ENCODE results near the gene ZNF565.
"Not testable (repeated sequence)": the region's sequence is repeated elsewhere in the genome, so short reads cannot be mapped to it uniquely, and the experiment has no call there.

The ZNF565 gene

DNA sequence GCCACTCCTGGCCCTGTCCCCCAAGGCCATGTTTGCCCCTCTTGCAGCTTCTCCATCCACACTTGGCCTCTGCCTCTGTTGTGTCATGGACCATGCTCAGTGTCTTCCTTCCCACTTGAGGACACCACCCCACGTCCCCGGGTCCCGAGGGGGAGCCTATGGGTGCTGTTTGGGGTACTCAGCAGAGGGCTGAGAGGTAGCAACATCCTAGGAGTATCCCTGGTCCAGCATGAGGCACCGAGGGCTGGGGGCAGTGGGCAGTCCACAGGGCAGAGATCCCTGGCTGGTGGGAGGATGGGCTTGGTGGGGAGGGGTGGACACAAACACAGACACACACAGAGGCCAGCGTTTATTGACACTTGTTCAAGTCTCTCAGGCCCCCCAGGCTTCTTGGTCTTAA, 63.9 kb downstream of the ZNF565 start:
- DNase-seq (ENCODE audit: low read depth in 3 of 3): no peak

- DNase-seq (ENCODE audit: low read depth in 3 of 3): no peak
These were observed 64.6 kb downstream of the ZNF565 start for GRCh38 chr19:36149673-36150406.

DNA sequence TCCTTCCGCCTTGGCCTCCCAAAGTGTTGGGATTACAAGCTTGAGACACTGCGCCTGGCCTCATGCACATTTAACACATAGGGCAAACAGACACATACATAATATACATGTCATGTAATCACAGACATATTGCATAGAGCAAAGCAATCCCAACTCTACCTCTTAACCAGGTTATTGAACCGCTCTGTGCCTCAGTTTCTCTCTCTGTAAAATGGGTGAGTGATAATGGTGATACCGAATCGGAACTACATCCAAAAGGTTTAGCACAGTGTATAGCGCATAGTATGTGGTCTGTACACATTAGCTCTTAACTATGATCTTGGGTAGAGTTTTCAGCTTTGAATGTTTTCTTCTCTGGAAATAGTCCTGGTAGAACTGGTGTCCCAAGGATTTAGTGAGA, 69.8 kb downstream of the ZNF565 start:
- DNase-seq (ENCODE audit: low read depth in 3 of 3): no peak

- no peak for DNase-seq (ENCODE audit: low read depth in 3 of 3)
These were observed 72.0 kb downstream of the ZNF565 start for GRCh38 chr19:36142496-36142895.

DNA sequence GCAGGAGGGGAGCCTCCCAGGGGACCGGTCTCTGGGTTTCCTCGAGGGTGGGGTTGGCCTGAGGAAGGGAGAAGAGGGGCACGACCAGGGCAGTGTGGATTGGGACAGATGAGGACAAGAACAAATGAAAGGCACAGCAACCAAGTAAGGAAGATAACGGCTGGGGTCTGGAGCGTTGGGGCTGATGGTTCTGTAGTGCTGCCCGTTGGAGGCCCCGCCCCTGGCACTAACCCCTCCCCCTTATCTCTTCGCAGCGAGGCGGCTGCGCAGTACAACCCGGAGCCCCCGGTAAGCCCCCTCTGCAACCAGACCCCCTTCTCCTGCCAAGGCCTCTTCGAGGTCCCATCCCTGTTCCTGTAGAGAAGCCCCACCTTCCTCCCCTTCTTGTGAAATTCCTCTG, 72.4 kb downstream of the ZNF565 start:
- DNase-seq (ENCODE audit: low read depth in 3 of 3): no peak

DNA sequence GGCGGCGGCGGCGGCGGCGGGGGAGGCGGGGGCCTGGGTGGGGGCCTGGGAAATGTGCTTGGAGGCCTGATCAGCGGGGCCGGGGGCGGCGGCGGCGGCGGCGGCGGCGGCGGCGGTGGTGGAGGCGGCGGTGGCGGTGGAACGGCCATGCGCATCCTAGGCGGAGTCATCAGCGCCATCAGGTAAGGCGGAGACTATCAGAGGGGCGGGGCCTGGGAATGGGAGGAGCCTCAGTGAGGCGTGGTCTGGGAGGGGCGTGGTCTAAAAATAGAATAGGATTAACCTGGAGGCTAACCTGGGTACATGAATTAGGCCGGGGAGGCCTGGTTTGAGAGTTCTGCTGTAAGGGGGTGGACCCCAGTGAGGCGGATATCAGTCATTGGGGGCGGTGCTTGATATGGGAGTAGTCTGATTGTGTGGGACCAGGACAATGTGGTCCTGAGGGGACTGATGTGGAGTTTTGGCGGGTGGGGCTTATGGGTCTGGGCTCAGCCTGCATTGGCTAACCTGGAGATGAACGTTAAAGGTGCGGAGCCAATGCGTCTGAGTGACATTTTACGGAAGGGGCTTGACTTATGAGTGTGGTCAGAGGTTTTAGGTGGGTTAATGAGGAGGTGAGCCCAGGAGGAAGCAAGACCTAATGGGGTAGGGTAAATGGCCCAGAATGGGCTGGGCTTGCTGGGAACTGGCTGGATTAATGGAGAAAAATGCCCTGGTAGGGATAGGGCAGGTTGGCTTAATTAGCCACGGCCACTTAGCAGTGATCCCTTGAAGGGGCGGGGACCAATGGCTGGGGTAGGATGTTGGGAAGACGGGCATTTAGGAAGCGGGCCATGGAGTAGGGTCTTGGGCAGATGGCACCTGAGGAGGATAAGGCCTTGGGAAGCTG, 73.2 kb downstream of the ZNF565 start:
- peak; percentile 86 to 87 (median 87) for DNase-seq (ENCODE audit: low read depth in 3 of 3)

- peak in 1 of 3 donors; percentile 17 for DNase-seq (ENCODE audit: low read depth in 3 of 3)
These were observed 74.0 kb downstream of the ZNF565 start for GRCh38 chr19:36140304-36141038.

- peak; percentile 85 to 93 (median 87) for DNase-seq (ENCODE audit: low read depth in 3 of 3)
These were observed 74.8 kb downstream of the ZNF565 start, which contains the start of gene CAPNS1 for GRCh38 chr19:36139473-36140303. CAPNS1 (plus strand) TSS chr19:36140066; CDS start chr19:36141012, 946 bp downstream.

- DNase-seq (ENCODE audit: low read depth in 3 of 3): no peak
These were observed 75.4 kb downstream of the ZNF565 start for GRCh38 chr19:36139120-36139472.

- no peak for DNase-seq (ENCODE audit: low read depth in 3 of 3)
These were observed 77.3 kb downstream of the ZNF565 start for GRCh38 chr19:36136964-36137686.

DNA sequence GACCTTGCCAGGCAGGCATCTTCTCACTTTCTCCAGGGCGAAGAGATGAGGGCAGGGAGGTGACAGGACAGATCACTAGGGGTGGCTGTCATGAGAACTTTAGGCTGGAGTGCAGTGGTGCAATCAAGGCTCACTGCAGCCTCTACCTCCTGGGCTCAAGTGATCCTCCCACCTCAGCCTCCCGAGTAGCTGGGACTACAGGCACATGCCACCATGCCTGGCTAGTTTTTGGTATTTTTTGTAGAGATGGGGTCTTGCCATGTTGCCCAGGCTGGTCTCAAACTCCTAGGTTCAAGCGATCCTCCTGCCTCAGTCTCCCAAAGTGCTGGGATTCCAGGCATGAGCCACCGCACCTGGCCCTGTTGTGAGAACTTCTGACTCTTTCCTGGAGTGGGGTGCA, 79.6 kb downstream of the ZNF565 start:
- not testable (repeated sequence) for DNase-seq (ENCODE audit: low read depth in 3 of 3)

All from stimulated activated CD4-positive, alpha-beta T cell treated with anti-CD3 and anti-CD28 coated beads, TNF-alpha, amount 100 ng/mL, for 48 hours (primary cell).